WI38 (cell line): ENCODE results near the gene NR3C2.

Experiments
- H3K4me3 ChIP-seq: 2 replicates; pipeline ENCODE4 v1.5.1; 2011; ENCODE audit warnings: low read depth, mild to moderate bottlenecking, control low read depth, low read length
- TF ChIP-seq, protein P1 (sequence below): IDR thresholded peaks from 2 replicates; pipeline ENCODE4 v1.5.1; 2012; ENCODE audit warnings: low read depth, mild to moderate bottlenecking, control low read depth, low read length

The NR3C2 gene

GRCh38 chr4:148435654-148436406, 6.4 kb downstream of the NR3C2 start:
- H3K4me3 ChIP-seq = no peak overlapping the region
- TF ChIP-seq, protein P1, sequence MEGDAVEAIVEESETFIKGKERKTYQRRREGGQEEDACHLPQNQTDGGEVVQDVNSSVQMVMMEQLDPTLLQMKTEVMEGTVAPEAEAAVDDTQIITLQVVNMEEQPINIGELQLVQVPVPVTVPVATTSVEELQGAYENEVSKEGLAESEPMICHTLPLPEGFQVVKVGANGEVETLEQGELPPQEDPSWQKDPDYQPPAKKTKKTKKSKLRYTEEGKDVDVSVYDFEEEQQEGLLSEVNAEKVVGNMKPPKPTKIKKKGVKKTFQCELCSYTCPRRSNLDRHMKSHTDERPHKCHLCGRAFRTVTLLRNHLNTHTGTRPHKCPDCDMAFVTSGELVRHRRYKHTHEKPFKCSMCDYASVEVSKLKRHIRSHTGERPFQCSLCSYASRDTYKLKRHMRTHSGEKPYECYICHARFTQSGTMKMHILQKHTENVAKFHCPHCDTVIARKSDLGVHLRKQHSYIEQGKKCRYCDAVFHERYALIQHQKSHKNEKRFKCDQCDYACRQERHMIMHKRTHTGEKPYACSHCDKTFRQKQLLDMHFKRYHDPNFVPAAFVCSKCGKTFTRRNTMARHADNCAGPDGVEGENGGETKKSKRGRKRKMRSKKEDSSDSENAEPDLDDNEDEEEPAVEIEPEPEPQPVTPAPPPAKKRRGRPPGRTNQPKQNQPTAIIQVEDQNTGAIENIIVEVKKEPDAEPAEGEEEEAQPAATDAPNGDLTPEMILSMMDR = no peak

DNA sequence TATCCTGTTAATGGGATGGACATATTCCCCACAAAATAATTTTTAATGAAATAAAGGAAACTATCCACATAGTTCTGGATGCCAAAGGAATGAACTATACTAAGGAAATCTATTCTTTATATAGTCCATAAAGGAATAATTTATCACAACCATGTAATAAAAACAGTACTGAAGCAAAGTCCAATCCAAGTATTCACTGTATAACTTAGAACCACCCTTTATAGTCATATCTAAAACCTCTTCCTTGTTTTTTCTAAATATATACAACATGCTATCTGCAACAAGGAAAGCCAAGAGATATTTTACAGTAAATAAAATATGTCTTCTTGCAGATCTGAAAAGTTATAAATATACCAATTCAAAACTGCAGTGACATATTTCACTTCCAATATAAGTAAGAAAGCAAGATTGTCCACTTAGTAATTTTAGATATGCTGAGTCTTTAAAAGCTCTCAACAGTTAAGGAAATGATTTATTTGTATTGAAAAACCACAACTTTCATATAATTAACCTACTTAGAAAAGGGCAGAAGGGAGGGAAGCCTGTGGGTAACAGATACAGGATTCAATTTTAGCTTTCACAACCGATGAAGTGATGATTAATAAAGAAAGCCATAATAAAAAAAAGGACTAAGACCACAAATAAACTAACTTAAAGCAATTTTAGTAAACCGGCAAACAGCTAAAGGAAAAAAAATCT, 8.0 kb downstream of the NR3C2 start:
- no peak overlapping the region for H3K4me3 ChIP-seq
- TF ChIP-seq, protein P1 = no peak

DNA sequence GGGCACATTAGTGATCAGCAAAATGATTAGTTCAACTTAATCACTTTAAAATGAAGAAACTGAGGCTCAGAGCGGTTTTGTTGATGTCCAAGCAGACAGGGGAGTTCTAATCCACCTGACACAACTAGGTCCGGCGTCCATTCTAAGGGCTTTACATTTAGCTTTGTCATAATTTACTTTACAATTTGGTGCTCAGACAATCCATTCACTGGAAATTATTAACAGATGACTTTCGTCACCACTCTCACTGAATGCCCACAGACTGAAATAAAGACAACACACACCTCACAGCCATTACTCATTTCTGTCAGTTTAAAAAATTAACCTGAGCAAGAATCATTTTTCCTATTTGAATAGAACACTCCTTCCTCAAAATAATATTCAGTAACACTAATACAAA, 10.8 kb downstream of the NR3C2 start:
- TF ChIP-seq, protein P1 = no peak
- H3K4me3 ChIP-seq = no peak overlapping the region

- no peak overlapping the region for H3K4me3 ChIP-seq
- TF ChIP-seq, protein P1 = no peak
These were observed 11.4 kb downstream of the NR3C2 start for GRCh38 chr4:148430854-148431253.

- TF ChIP-seq, protein P1 = no peak
These were observed 13.0 kb downstream of the NR3C2 start for GRCh38 chr4:148429206-148429605.

GRCh38 chr4:148426643-148427042, 15.6 kb downstream of the NR3C2 start:
- TF ChIP-seq, protein P1 = no peak
- no peak overlapping the region for H3K4me3 ChIP-seq

More at GRCh38 chr4:148429206-148429605, 13.0 kb downstream of the NR3C2 start:
- no peak overlapping the region for H3K4me3 ChIP-seq

GRCh38 chr4:148425327-148426110, 16.7 kb downstream of the NR3C2 start:
- TF ChIP-seq, protein P1 = no peak
- no peak overlapping the region for H3K4me3 ChIP-seq
